IPS-18c (cell line): ENCODE data around the gene ITGA3.

Experiments used
- H3K4me3 ChIP-seq: 2 replicates; pipeline ENCODE4 v1.7.0; 2013; ENCODE audit warnings: low read depth, mild to moderate bottlenecking, low read length, moderate library complexity; ENCODE audit not compliant: insufficient read depth
- H3K9me3 ChIP-seq: one replicate; pipeline ENCODE4 v1.6.1; 2013; ENCODE audit warnings: mild to moderate bottlenecking, low read length, moderate library complexity; ENCODE audit not compliant: control insufficient read depth, insufficient read depth

Gene ITGA3

DNA sequence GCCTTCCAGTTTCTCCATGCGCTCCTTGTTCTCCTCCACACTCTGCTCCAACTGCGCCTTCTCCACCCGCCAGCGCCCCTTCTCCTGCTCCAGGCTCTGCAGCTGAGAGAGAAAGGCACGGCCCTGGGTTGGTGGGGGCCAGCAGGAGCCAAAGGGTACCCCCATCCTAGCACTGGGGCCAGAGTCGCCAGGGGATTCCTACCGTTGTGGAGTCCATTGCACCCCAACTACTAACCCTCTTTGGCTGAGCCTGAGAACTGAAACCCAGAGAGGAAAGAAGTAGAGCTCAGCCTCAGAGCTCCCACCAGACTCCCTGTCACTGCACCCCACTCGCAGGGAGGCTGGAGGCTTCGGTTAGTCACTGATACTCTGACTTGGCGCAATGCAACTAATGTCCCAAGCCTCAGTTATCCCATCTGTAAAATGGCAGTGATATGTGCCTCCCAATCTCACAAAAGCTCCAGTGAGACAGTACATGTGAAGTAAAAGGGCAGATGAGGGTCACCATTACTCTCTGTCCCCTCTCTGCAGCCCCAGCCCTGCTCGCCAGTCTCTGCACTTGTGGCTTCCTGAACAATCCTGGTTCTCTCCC is 80.3 kb downstream of the ITGA3 start:
- H3K9me3 ChIP-seq: peaks cover 2% of the 10 kb centered on the region
- no peak overlapping the region for H3K4me3 ChIP-seq

DNA sequence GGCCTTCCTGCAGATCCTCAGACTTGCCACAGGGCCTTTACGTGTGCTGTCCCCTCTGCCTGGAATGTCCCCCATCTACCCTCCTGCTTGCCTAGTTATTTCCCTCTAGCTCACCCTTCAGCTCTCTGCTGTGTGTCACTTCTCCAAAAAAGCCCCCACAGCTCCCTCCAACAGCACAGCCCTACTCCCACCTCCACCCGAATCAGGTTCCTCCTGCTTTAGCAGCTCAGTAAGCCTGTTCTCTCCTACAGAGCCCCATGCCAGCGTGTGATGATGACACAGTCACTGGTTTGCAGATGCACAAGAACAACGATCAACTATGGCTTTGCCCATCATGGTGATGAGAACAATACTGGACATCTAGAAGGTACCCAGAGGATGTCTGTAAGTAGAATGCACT is 81.1 kb downstream of the ITGA3 start:
- Histone ChIP-seq H3K4me3 (no peak overlapping the region), H3K9me3 (peaks cover 2% of the 10 kb centered on the region)

DNA sequence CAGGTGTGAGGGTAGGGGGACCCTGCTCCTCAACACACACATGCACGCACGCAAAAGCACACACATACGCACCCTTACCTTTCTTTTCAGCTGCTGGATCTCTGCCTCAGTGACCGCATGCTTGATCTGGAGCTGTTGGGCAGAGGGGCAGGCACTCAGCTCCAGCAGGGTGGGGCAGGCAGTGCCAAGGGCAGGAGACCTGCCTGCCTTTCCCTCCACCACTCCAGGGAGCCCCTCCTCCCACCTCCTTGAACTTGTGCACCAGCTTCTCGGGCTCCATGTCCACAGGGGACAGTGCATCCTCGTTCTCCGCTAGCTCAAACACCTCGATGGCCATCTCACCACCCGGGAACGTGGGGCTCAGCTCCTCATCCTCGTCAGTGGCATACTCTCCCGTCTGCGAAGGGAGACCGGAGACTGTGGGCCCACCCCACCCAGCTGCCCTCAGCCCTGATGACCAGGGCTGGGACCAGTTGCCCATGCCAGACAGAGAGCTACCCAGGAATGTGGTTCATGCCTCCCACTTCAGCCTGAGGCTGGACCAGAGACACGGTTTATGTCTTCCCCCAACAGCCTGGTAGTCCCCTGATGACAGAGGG is 83.4 kb downstream of the ITGA3 start:
- H3K4me3 ChIP-seq: no peak overlapping the region
- H3K9me3 ChIP-seq: peaks cover 2% of the 10 kb centered on the region
